ENCODE data around the gene C3orf38.
A peak's percentile ranks its signal among the peaks of the same experiment; 100 is the strongest.

The C3orf38 gene

GRCh38 chr3:88149509-88150362 is at the start of gene C3orf38 (continued):
- TF ChIP-seq HOXD13 (CRISPR knock-in tag; IDR thresholded peaks at IDR 0.05; ENCODE audit: borderline replicate concordance) (no peak), IKZF3 (tag by site-specific recombination; IDR thresholded peaks at IDR 0.05) (peak; percentile 92), ZNF24 (tag by site-specific recombination; IDR thresholded peaks at IDR 0.05) (peak; percentile 69; the same call in 1 of the 2 replicates), ZNF610 (tag by site-specific recombination; IDR thresholded peaks at IDR 0.05; ENCODE audit: borderline replicate concordance) (peak; percentile 70; the same call in 1 of the 2 replicates), ZNF792 (tag by site-specific recombination; IDR thresholded peaks at IDR 0.05) (no peak), ZNF776 (tag by site-specific recombination; IDR thresholded peaks at IDR 0.05; ENCODE audit: borderline replicate concordance) (no peak), FEZF1 (tag by site-specific recombination; IDR thresholded peaks at IDR 0.05) (peak; percentile 39; the same call in 1 of the 2 replicates), ZNF837 (tag by site-specific recombination; IDR thresholded peaks at IDR 0.05) (no peak), ZNF600 (tag by site-specific recombination; IDR thresholded peaks at IDR 0.05) (0 out of 2 replicates have a peak, but pooled peaks have one; percentile 30), GLIS2 (tag by site-specific recombination; IDR thresholded peaks at IDR 0.05) (peak; percentile 38; the same call in 1 of the 2 replicates), ZNF132 (tag by site-specific recombination; IDR thresholded peaks at IDR 0.05; ENCODE audit: borderline replicate concordance) (no peak), ZNF571 (tag by site-specific recombination; IDR thresholded peaks at IDR 0.05) (no peak), ZNF645 (tag by site-specific recombination; IDR thresholded peaks at IDR 0.05) (no peak), ZNF335 (tag by site-specific recombination; conservative IDR thresholded peaks at IDR 0.05) (peak; percentile 82)
- TF ChIP-seq, protein P1, sequence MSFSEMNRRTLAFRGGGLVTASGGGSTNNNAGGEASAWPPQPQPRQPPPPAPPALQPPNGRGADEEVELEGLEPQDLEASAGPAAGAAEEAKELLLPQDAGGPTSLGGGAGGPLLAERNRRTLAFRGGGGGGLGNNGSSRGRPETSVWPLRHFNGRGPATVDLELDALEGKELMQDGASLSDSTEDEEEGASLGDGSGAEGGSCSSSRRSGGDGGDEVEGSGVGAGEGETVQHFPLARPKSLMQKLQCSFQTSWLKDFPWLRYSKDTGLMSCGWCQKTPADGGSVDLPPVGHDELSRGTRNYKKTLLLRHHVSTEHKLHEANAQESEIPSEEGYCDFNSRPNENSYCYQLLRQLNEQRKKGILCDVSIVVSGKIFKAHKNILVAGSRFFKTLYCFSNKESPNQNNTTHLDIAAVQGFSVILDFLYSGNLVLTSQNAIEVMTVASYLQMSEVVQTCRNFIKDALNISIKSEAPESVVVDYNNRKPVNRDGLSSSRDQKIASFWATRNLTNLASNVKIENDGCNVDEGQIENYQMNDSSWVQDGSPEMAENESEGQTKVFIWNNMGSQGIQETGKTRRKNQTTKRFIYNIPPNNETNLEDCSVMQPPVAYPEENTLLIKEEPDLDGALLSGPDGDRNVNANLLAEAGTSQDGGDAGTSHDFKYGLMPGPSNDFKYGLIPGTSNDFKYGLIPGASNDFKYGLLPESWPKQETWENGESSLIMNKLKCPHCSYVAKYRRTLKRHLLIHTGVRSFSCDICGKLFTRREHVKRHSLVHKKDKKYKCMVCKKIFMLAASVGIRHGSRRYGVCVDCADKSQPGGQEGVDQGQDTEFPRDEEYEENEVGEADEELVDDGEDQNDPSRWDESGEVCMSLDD (tag by site-specific recombination; IDR thresholded peaks at IDR 0.05): 0 out of 2 replicates have a peak, but pooled peaks have one; percentile 39
- TF ChIP-seq, protein P2, sequence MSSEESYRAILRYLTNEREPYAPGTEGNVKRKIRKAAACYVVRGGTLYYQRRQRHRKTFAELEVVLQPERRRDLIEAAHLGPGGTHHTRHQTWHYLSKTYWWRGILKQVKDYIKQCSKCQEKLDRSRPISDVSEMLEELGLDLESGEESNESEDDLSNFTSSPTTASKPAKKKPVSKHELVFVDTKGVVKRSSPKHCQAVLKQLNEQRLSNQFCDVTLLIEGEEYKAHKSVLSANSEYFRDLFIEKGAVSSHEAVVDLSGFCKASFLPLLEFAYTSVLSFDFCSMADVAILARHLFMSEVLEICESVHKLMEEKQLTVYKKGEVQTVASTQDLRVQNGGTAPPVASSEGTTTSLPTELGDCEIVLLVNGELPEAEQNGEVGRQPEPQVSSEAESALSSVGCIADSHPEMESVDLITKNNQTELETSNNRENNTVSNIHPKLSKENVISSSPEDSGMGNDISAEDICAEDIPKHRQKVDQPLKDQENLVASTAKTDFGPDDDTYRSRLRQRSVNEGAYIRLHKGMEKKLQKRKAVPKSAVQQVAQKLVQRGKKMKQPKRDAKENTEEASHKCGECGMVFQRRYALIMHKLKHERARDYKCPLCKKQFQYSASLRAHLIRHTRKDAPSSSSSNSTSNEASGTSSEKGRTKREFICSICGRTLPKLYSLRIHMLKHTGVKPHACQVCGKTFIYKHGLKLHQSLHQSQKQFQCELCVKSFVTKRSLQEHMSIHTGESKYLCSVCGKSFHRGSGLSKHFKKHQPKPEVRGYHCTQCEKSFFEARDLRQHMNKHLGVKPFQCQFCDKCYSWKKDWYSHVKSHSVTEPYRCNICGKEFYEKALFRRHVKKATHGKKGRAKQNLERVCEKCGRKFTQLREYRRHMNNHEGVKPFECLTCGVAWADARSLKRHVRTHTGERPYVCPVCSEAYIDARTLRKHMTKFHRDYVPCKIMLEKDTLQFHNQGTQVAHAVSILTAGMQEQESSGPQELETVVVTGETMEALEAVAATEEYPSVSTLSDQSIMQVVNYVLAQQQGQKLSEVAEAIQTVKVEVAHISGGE (tag by site-specific recombination; conservative IDR thresholded peaks at IDR 0.05; ENCODE audit: low read depth): peak; percentile 99
- TF ChIP-seq, protein P3, sequence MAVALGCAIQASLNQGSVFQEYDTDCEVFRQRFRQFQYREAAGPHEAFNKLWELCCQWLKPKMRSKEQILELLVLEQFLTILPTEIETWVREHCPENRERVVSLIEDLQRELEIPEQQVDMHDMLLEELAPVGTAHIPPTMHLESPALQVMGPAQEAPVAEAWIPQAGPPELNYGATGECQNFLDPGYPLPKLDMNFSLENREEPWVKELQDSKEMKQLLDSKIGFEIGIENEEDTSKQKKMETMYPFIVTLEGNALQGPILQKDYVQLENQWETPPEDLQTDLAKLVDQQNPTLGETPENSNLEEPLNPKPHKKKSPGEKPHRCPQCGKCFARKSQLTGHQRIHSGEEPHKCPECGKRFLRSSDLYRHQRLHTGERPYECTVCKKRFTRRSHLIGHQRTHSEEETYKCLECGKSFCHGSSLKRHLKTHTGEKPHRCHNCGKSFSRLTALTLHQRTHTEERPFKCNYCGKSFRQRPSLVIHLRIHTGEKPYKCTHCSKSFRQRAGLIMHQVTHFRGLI (tag by site-specific recombination; IDR thresholded peaks at IDR 0.05): no peak
- TF ChIP-seq, protein P4, sequence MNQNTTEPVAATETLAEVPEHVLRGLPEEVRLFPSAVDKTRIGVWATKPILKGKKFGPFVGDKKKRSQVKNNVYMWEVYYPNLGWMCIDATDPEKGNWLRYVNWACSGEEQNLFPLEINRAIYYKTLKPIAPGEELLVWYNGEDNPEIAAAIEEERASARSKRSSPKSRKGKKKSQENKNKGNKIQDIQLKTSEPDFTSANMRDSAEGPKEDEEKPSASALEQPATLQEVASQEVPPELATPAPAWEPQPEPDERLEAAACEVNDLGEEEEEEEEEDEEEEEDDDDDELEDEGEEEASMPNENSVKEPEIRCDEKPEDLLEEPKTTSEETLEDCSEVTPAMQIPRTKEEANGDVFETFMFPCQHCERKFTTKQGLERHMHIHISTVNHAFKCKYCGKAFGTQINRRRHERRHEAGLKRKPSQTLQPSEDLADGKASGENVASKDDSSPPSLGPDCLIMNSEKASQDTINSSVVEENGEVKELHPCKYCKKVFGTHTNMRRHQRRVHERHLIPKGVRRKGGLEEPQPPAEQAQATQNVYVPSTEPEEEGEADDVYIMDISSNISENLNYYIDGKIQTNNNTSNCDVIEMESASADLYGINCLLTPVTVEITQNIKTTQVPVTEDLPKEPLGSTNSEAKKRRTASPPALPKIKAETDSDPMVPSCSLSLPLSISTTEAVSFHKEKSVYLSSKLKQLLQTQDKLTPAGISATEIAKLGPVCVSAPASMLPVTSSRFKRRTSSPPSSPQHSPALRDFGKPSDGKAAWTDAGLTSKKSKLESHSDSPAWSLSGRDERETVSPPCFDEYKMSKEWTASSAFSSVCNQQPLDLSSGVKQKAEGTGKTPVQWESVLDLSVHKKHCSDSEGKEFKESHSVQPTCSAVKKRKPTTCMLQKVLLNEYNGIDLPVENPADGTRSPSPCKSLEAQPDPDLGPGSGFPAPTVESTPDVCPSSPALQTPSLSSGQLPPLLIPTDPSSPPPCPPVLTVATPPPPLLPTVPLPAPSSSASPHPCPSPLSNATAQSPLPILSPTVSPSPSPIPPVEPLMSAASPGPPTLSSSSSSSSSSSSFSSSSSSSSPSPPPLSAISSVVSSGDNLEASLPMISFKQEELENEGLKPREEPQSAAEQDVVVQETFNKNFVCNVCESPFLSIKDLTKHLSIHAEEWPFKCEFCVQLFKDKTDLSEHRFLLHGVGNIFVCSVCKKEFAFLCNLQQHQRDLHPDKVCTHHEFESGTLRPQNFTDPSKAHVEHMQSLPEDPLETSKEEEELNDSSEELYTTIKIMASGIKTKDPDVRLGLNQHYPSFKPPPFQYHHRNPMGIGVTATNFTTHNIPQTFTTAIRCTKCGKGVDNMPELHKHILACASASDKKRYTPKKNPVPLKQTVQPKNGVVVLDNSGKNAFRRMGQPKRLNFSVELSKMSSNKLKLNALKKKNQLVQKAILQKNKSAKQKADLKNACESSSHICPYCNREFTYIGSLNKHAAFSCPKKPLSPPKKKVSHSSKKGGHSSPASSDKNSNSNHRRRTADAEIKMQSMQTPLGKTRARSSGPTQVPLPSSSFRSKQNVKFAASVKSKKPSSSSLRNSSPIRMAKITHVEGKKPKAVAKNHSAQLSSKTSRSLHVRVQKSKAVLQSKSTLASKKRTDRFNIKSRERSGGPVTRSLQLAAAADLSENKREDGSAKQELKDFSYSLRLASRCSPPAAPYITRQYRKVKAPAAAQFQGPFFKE (tag by site-specific recombination; IDR thresholded peaks at IDR 0.05; ENCODE audit: borderline replicate concordance): no peak
- TF ChIP-seq, protein P5, sequence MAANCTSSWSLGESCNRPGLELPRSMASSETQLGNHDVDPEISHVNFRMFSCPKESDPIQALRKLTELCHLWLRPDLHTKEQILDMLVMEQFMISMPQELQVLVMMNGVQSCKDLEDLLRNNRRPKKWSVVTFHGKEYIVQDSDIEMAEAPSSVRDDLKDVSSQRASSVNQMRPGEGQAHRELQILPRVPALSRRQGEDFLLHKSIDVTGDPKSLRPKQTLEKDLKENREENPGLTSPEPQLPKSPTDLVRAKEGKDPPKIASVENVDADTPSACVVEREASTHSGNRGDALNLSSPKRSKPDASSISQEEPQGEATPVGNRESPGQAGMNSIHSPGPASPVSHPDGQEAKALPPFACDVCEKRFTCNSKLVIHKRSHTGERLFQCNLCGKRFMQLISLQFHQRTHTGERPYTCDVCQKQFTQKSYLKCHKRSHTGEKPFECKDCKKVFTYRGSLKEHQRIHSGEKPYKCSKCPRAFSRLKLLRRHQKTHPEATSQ (tag by site-specific recombination; IDR thresholded peaks at IDR 0.05): 0 out of 2 replicates have a peak, but pooled peaks have one; percentile 29
- TF ChIP-seq, protein P6, sequence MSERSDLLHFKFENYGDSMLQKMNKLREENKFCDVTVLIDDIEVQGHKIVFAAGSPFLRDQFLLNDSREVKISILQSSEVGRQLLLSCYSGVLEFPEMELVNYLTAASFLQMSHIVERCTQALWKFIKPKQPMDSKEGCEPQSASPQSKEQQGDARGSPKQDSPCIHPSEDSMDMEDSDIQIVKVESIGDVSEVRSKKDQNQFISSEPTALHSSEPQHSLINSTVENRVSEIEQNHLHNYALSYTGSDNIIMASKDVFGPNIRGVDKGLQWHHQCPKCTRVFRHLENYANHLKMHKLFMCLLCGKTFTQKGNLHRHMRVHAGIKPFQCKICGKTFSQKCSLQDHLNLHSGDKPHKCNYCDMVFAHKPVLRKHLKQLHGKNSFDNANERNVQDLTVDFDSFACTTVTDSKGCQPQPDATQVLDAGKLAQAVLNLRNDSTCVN (tag by site-specific recombination; optimal IDR thresholded peaks at IDR 0.05): peak; percentile 64

Data from HEK293 (cell line).